ENCODE results near the gene RAB10. TPM values are rescaled to one million over a fixed set of nuclear protein-coding genes. Genes with fewer than 3 reads are reported as not detected.
A peak's percentile ranks its signal among the peaks of the same experiment; 100 is the strongest.

Gene RAB10
- total and polyA plus RNA-seq, 2 of the 13 experiments (the other 11 are each of a cell fraction or from before 2014, with no cell fraction given): 48.2 to 120 TPM

- TF ChIP-seq ZNF891 (CRISPR knock-in tag; IDR thresholded peaks at IDR 0.05) (no peak), NFE2L1 (CRISPR knock-in tag; IDR thresholded peaks at IDR 0.05; ENCODE audit: borderline replicate concordance) (no peak), ZBTB33 (CRISPR knock-in tag; IDR thresholded peaks at IDR 0.05) (peak; percentile 19; the same call in 1 of the 2 replicates), THAP11 (CRISPR knock-in tag; IDR thresholded peaks at IDR 0.05) (no peak), PHF5A (CRISPR knock-in tag; IDR thresholded peaks at IDR 0.05; ENCODE audit: low read depth, unreplicated experiment) (no peak), DDIT3 (CRISPR knock-in tag; IDR thresholded peaks at IDR 0.05) (no peak; the same call in 1 of the 2 replicates), ETV5 (CRISPR knock-in tag; IDR thresholded peaks at IDR 0.05; ENCODE audit: borderline replicate concordance) (0 out of 2 replicates have a peak, but pooled peaks have one; percentile 37), SNAI1 (CRISPR knock-in tag; IDR thresholded peaks at IDR 0.05; ENCODE audit: borderline replicate concordance) (peak; percentile 82; the same call in 1 of the 2 replicates), MIER3 (CRISPR knock-in tag; IDR thresholded peaks at IDR 0.05; ENCODE audit: borderline replicate concordance) (peak; percentile 24; the same call in 1 of the 2 replicates), ZNF382 (CRISPR knock-in tag; IDR thresholded peaks at IDR 0.05; ENCODE audit: borderline replicate concordance) (no peak), ZNF766 (CRISPR knock-in tag; IDR thresholded peaks at IDR 0.05; ENCODE audit: borderline replicate concordance) (no peak), PRDM10 (CRISPR knock-in tag; IDR thresholded peaks at IDR 0.05; ENCODE audit: low read depth) (no peak), TGIF2 (CRISPR knock-in tag; IDR thresholded peaks at IDR 0.05) (no peak; the same call in 1 of the 2 replicates), ZNF607 (CRISPR knock-in tag; IDR thresholded peaks at IDR 0.05; ENCODE audit: borderline replicate concordance) (0 out of 2 replicates have a peak, but pooled peaks have one; percentile 81), TFE3 (CRISPR knock-in tag; IDR thresholded peaks at IDR 0.05) (no peak), ZNF138 (CRISPR knock-in tag; IDR thresholded peaks at IDR 0.05; ENCODE audit: low read depth) (no peak), ZNF775 (CRISPR knock-in tag; IDR thresholded peaks at IDR 0.05; ENCODE audit: borderline replicate concordance) (no peak), GABPB1 (CRISPR knock-in tag; IDR thresholded peaks at IDR 0.05) (no peak), SRSF1 (optimal IDR thresholded peaks at IDR 0.05; ENCODE audit: low read depth, low read length) (no peak), ZNF180 (CRISPR knock-in tag; IDR thresholded peaks at IDR 0.05; ENCODE audit: borderline replicate concordance, low read depth) (no peak), ZSCAN20 (CRISPR knock-in tag; IDR thresholded peaks at IDR 0.05; ENCODE audit: borderline replicate concordance) (no peak; the same call in 1 of the 2 replicates)
Measured at GRCh38 chr2:26033270-26033817, 540 bp upstream of the RAB10 start (continued).

All from HepG2 (cell line).